Dermis blood vessel endothelial cell (primary cell): Measurements from ENCODE around the gene SLC6A19. TPM values are rescaled to one million over a fixed set of nuclear protein-coding genes. Genes with fewer than 3 reads are reported as not detected.

Experiments used
- DNase-seq: peaks from one replicate; pipeline ENCODE4 v3.0.0; 2010
- total RNA-seq: library from RNA; depleted of rRNA; stranded (reverse); fragments of >200 nt; gene quantifications from 2 replicates; pipeline ENCODE4 v1.2.3, GENCODE V29; 2014

Gene SLC6A19
- total RNA-seq, 1 donor from 2014 or later, result not detected

DNA sequence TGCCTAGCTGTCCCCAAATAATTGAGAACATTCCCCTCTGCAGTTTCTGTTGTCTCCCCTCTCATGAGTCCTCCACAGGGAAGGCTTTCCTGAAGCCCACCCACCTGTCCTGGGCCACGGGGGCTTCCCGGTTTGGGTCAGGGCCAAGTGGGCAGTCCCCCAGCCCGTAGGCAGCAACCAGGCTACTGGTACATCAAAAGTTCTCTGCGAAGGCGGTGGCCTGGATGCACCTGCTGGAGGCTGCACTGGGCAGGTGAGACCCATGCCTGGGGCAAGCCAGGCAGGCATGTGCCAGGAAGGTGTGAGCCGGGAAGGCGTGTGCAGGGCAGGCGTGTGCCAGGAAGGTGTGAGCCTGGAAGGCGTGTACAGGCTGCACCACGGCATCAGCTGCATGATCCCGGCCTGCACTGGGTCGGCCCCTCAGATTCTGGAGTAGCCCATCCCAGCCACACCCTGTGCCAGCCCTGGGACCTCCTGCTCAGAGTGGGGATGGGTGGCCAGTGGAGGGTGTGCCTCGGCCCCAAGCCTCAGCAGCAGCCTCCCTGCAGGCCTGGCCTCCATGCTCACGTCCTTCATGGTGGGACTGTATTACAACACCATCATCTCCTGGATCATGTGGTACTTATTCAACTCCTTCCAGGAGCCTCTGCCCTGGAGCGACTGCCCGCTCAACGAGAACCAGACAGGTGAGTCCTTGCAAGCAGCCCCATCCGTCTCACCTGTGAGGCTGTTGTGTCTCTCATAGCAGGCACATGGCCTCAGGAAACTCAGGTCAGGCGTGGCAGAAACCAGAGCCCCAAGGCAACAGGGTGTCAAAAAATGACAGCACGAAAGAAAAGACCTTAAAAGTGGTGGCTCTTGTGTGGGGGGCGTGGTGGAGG lies 8.7 kb downstream of the SLC6A19 start:
- no peak for DNase-seq

DNA sequence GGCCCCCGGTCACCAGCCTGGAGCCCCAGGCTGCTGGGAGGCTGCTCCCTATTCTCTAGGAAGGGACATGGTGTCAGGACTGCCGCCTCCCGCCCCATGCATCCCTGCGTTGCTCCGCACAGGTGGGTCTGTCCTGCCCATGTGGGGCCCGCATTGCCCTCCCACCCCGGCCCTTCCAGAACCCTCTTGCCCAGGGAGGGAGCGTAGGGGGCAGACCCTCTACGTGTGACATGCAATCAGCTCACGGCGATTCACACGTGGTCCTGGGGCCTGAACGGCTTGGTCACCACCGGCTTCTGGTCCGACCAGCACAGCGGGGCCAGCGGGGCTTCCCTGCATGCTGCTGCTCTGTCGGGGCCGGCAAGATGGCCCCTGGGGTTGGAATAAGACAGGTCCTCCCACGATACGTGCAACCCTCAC lies 9.4 kb downstream of the SLC6A19 start:
- DNase-seq, result no peak

DNA sequence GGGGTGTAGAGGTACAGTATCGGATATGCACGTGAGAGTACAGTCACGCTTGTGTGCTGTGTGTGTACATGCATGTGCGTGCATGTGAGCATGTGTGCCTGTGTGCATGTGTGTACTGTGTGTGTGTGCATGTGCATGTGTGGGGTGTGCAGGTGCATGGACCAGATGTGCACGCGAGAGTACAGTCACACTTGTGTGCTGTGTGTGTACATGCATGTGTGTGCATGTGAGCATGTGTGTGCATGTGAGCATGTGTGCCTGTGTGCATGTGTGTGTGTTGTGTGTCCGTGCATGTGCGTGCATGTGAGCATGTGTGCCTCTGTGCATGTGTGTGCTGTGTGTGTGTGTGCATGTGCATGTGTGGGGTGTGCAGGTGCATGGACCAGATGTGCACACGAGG lies 10.3 kb downstream of the SLC6A19 start:
- no peak for DNase-seq

DNA sequence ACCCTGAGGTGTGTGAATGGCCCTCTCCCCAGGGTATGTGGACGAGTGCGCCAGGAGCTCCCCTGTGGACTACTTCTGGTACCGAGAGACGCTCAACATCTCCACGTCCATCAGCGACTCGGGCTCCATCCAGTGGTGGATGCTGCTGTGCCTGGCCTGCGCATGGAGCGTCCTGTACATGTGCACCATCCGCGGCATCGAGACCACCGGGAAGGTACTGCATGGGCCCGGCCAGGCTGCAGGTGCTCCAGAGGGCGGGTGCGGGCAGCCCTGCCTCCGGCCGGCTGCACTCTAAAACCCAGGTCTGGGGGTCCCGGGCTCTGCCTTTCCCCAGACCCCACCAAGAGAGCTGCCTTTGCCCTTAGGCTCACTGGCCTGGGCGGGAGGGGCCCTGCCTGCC lies 10.9 kb downstream of the SLC6A19 start:
- no peak for DNase-seq

DNA sequence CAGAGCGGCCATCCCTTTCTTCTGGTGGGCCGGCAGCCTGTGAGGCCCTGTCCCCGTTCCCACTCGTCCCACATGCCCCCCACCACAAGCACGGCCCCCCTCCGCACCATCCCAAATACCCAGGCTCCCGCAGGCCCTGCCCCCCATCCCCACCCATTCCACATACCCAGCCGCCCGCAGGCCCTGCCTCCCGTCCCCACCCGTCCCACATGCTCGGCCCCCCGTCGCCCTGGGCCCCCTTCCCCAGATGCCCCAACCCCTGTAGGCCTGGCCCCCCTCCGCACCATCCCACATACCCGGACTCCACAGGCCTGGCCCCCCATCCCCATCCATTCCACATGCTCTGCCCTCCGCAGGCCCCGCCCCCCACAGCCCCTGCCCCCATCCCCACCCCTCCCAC lies 11.5 kb downstream of the SLC6A19 start:
- no peak for DNase-seq

DNA sequence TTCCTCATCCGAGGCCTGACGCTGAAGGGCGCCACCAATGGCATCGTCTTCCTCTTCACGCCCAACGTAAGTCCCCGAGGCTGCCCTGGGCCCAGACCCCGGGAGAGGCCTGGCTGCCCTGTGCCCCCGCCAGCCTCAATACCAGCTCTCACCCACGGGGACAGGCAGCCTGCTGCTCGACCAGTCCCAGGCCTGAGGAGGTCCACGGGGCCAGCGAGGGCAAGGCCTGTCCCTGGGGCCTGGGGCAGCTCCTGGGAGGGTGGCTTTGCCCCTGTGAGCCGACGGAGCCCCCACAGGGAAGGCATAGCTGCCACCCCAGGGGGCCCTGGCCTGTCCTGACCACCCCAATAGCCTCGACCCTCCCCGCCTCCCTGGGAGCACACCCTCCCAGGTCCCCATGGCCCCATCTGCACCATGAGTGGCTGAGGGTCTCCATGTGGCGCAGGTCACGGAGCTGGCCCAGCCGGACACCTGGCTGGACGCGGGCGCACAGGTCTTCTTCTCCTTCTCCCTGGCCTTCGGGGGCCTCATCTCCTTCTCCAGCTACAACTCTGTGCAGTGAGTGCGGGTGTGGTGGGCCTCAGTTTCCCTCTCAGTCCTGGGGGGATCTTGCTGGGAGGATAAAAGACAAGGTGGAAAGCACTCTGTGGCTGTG lies 12.2 kb downstream of the SLC6A19 start:
- DNase-seq, result no peak

DNA sequence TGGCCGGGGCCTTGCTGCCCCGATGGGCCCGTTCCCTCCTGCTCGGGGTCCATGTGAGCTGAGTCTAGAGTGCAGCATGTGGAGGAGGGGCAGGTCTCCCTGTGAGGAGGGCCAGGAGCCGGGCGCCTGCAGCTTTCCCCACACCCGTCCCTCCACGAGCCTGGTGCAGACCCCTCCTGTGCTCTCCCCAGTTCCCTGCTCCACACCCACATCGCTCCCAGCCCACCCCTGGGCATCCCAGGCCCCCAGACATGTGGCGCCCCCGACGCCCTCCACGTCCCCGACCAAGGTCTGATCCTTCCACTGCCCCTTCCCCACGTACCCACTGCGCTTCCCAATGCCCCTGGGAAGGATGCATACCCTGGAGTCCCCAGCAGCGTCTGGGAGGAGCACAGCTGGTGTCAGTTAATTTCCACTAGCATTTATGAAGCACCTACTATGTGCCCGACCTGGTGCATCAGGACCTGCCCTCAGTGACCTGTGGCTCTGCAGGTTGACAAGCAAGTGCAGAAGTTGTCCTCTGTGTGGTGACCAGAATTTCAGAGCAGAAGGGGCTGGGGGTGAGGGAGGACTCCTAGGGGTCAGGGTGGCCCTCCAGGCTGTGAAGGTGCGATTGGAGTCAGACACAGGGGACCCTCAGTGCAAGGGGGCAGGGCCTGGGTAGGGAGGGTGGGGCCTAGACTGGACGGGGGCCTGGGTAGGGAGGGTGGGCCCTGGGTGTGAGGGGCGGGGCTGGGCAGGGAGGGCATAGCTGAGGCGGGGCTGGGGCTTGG lies 13.0 kb downstream of the SLC6A19 start:
- no peak for DNase-seq

DNA sequence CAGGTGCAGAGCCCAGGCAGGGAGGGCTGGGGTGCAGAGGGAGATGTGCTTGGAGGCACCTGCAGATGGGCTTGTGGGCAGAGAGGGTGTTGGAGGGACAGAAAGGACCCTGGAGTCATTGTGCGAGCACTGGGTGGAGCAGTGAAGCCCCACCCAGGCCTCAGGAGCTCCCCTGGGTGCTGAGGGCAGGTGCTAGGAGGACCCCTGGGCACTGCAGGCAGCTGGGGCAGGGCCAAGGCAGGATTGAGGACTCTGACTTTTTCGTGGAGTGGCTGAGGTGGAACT lies 13.5 kb downstream of the SLC6A19 start:
- DNase-seq, result no peak

DNA sequence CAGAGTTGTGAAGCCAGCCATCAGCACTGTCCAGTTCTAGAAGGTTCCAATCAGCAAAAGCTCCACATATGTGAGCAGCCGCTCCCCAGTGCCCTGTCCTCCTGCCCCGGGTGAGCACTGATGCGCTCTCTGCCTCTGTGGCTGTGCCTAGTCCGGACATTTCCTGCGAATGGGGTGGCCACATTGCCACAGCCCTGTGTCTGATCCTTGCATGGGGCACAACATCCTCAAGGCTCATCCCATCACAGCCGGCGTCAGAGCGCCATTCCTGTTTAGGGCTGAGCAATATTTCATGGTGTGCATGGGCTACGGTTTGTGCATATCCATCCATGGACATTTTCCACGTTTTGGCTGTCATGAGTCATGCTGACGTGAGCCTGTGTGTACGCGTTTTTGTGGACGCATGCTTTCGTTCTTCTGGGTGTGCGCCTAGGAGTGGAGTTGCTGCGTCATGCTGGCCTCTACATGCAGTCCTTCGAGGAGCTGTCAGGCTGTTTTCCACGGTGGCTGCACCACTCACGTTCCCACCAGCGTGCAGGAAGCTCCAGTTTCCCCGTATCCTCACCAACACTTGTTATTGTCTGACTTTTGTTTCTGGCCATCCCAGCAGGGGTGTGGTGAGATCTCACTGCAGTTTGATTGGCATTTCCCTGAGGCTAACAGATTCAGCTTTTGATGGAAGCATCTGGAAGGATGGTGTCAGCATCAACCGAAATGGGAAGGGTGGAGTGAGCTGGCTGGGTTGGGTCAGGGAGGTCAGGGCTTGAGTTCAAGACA lies 14.1 kb downstream of the SLC6A19 start:
- no peak for DNase-seq

DNA sequence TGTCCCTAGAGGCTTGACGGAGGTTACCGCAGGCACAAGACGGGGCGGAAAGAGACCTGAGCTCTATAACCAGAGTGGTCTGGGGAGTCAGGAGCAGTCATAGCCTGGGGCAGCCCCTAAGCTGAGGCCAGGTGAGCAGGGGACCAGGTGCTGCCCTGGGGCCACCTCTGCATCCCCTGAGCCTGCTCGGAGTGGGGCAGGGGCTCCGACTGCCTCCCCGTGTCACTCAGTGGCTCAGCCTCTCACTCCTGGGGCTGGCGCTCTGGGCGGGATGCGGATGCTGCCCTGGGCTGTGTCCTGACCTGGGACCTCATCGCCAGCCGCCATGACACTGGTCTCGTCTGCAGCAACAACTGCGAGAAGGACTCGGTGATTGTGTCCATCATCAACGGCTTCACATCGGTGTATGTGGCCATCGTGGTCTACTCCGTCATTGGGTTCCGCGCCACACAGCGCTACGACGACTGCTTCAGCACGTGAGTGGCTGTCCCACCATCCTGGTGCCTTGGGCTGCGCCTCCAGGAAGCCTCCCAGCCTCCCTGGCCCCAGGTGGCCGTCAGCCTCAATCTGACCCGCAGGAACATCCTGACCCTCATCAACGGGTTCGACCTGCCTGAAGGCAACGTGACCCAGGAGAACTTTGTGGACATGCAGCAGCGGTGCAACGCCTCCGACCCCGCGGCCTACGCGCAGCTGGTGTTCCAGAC lies 15.0 kb downstream of the SLC6A19 start:
- no peak for DNase-seq

DNA sequence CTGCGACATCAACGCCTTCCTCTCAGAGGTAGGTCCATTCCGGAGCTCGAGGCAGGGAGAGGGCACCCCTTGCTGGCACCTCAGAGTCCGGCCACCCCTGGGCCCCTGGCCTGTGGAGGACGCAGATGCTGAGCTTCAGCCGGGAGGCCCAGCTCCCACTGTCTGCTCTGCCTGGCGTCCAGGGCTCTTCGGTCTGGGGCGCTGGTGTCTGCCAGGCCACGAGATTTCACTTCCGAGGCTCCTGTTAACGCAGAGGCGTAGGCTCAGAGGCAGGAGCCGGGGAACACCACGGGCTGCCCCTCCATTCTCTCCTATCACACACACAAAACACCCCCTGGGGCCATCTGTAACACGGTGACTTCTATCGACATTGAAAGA lies 15.5 kb downstream of the SLC6A19 start:
- no peak for DNase-seq

DNA sequence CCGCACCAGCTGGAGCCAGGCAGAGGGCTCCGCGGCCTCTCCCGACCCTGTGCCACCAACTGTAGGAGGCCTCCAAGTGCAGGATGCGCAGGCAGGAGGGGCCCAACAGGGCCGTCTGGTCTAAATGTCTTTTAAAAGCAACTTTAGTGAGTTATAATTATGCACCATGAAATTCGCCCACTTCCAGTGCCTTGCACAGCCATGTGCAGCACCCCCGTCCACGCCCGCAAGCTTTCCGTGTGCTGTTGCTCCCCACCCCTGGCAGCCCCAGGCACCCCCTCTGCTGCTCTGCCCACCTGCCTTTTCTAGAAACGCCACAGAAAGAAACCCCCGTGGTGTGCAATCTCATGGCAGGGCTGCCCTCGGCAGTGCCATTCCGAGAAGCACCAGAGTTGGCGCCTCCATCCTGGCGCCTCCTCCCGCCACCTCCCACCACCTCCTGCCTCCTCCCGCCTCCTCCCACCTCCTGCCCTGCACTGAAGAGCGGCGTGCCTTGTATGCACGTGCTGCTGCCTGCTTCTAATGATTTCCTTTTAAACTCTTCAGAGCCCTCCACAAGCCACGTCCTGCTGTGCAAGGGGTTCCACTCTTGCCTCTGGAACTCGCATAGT lies 16.3 kb downstream of the SLC6A19 start:
- DNase-seq, result no peak

DNA sequence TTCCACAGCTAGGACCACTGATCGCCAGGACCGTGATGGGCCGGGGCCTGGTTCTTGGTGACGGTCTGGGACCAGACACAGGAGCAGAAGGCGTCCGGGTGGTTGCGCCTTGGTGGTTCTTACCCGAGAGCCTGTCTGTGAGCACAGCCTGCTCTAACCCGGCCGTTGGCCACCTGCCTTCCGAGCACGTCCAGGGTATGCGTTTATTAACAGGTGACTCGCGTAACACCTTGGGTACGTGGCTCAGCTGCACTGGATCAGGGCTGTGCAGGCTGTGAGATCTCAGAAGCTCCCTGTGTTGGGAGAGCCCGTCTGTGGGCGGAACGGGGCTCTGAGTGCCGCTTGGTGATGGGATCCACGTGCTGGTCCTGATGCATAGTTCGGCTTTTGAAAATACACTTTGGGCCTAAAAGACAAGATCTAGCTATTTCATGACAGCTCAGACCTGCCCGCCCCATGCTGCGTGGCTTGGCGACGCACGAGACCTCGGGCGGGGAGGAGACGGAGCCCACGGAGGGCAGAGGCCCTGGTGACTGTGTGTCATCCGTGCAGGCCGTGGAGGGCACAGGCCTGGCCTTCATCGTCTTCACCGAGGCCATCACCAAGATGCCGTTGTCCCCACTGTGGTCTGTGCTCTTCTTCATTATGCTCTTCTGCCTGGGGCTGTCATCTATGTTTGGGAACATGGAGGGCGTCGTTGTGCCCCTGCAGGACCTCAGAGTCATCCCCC lies 17.1 kb downstream of the SLC6A19 start:
- no peak for DNase-seq

DNA sequence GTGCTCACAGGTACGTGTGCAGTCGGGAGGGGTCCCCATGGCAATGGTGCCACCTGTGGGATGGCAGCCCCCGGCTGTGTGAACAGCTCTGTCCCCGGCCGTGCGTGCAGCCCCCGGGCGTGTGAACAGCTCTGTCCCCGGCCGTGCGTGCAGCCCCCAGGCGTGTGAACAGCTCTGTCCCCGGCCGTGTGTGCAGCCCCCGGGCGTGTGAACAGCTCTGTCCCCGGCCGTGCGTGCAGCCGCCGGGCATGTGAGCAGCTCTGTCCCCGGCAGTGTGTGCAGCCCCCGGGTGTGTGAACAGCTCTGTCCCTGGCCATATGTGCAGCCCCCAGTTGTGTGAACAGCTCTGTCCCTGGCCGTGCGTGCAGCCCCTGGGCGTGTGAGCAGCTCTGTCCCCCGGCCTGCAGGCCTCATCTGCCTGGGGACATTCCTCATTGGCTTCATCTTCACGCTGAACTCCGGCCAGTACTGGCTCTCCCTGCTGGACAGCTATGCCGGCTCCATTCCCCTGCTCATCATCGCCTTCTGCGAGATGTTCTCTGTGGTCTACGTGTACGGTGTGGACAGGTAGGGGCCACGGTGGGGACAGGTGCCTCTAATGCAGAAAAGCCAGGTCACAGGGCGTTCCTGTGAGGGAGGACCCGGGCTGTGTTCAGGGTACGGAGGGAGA lies 17.8 kb downstream of the SLC6A19 start:
- DNase-seq, result no peak

DNA sequence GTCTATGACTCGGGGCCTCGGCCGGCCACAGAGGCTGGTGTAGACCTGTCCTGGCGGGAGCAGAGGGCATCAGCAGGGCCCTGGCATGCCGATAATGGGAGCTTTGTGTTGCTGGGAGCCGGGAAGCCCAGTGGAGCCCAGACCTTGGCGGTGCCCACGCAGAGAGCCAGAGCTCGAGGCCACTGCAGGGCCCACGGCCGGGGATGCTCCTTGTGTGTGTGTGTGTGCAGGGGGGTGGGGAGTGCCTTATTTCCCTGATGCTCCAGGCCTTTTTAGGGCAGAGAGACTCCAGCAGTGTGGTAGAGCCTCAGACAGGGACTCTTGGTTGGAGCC lies 18.3 kb downstream of the SLC6A19 start:
- no peak for DNase-seq

DNA sequence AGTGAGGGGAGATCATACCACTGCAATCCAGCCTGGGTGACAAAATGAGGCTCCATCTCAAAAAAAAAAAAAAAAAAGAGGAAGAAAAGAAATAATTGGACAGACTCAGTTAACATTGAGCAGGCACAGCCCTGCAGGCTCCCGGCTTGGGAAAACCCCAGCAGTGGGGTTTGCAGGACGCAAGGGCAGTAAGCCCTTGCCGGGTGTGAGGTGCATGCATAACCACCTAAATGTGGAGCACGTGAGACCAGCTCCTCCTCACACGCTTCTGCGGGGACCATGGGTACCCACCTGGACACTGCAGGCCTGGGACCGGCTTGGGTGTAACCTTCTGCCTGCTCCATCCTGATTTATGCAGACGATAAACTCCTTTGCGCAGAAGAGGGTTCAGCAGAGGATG lies 19.0 kb downstream of the SLC6A19 start:
- DNase-seq, result no peak

DNA sequence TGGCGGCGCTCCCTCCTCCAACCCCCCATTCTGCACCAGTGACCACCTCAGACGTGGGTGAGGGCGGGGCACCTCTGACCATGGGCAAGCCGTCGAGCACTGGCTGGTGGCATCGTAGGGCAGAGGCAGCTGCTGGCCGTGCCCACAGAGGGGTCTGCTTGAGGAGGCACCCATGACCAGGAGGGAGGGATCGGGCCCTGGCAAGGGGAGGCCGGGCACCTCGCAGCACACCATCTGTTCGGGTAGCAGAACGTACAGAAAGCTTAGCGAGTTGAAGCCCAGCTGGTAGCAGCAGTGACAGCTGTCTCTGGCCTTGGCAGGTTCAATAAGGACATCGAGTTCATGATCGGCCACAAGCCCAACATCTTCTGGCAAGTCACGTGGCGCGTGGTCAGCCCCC lies 19.4 kb downstream of the SLC6A19 start:
- no peak for DNase-seq

DNA sequence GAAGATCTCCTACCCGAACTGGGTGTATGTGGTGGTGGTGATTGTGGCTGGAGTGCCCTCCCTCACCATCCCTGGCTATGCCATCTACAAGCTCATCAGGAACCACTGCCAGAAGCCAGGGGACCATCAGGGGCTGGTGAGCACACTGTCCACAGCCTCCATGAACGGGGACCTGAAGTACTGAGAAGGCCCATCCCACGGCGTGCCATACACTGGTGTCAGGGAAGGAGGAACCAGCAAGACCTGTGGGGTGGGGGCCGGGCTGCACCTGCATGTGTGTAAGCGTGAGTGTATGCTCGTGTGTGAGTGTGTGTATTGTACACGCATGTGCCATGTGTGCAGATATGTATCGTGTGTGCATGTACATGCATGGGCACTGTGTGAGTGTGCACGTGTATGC lies 20.3 kb downstream of the SLC6A19 start:
- DNase-seq, result no peak

DNA sequence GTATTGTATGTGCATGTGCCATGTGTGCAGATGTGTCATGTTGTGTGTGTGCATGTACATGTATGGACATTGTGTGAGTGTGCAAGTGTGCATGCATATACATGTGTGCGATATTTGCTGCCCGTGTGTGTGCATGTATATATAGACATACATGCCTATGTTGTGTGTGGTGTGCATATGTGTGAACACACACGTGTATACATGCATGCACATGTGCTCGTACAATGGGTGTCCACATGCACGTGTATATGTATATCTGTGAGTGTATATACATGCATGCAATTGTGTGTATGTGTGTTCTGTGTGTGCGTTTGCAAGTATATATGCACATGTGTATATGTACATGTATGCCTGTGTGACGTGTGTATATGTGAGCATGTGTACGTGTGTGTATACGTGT lies 20.8 kb downstream of the SLC6A19 start:
- DNase-seq, result no peak

DNA sequence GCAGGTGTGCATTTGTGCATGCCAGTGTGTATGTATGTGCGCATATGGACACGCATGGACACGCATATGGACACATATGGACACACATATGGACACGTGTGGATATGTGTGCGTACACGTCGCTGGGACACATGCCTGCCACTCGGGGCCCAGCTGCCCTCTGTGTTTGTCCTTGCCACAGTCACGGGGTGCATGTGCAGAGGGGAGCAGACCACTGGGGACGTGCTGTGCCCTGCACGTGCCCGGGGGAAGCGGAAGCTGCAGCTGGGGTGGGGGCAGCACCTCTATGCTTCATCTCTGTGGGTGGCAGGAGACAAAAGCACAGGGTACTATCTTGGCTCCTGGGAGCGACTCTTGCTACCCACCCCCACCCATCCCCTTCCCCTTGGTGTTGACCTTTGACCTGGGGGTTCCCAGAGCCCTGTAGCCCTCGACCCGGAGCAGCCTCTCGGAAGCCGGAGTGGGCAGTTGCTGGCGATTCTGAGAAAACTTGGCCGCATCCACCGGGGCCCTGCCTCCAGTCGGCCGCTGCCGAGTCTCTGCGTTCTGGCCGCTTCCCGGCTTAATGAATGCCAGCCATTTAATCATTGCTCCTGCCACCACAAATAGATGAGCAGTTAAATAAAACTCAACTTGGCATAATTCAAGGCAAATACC lies 21.4 kb downstream of the SLC6A19 start:
- no peak for DNase-seq
